Iris pigment epithelial cell (primary cell): ENCODE data around the gene FAM168B.
A peak's percentile ranks its signal among the peaks of the same experiment; 100 is the strongest.

Source experiments
- DNase-seq: peaks from one replicate; pipeline ENCODE4 v3.0.0-alpha.2; 2011; ENCODE audit warnings: low read depth

FAM168B gene

GRCh38 chr2:131039908-131040660 lies 53.2 kb downstream of the FAM168B start:
- no peak for DNase-seq

GRCh38 chr2:131039535-131039907 lies 53.7 kb downstream of the FAM168B start:
- no peak for DNase-seq

GRCh38 chr2:131039101-131039440 lies 54.2 kb downstream of the FAM168B start:
- no peak for DNase-seq

- DNase-seq, result no peak
Measured at GRCh38 chr2:131038258-131039100, 54.8 kb downstream of the FAM168B start.

GRCh38 chr2:131037398-131038257 lies 55.6 kb downstream of the FAM168B start:
- no peak for DNase-seq

GRCh38 chr2:131036696-131037397 lies 56.4 kb downstream of the FAM168B start:
- DNase-seq, result no peak

GRCh38 chr2:131036269-131036668 lies 57.0 kb downstream of the FAM168B start:
- DNase-seq, result no peak

GRCh38 chr2:131035826-131036231 lies 57.4 kb downstream of the FAM168B start:
- DNase-seq, result no peak

GRCh38 chr2:131035112-131035825 lies 58.0 kb downstream of the FAM168B start:
- no peak for DNase-seq

GRCh38 chr2:131034122-131035051 lies 58.9 kb downstream of the FAM168B start:
- DNase-seq, result peak; percentile 34

- DNase-seq, result no peak
Measured at GRCh38 chr2:131033786-131034121, 59.5 kb downstream of the FAM168B start.

- DNase-seq, result no peak
Measured at GRCh38 chr2:131032393-131032836, 60.8 kb downstream of the FAM168B start.

- no peak for DNase-seq
Measured at GRCh38 chr2:131031875-131032274, 61.4 kb downstream of the FAM168B start.

GRCh38 chr2:131031431-131031841 lies 61.8 kb downstream of the FAM168B start:
- no peak for DNase-seq

GRCh38 chr2:131030478-131030971 lies 62.7 kb downstream of the FAM168B start:
- no peak for DNase-seq

GRCh38 chr2:131029812-131030211 lies 63.4 kb downstream of the FAM168B start:
- no peak for DNase-seq

GRCh38 chr2:131027566-131028528 lies 65.4 kb downstream of the FAM168B start:
- DNase-seq, result no peak

- no peak for DNase-seq
Measured at GRCh38 chr2:131026919-131027318, 66.3 kb downstream of the FAM168B start.

GRCh38 chr2:131023758-131024157 lies 69.5 kb downstream of the FAM168B start:
- DNase-seq, result no peak
